ENCODE data around the gene ABHD17C. TPM values are rescaled to one million over a fixed set of nuclear protein-coding genes. Genes with fewer than 3 reads are reported as not detected.

ABHD17C gene
- total RNA-seq, 1 experiment from 2014 or later = 11.9 TPM

DNA sequence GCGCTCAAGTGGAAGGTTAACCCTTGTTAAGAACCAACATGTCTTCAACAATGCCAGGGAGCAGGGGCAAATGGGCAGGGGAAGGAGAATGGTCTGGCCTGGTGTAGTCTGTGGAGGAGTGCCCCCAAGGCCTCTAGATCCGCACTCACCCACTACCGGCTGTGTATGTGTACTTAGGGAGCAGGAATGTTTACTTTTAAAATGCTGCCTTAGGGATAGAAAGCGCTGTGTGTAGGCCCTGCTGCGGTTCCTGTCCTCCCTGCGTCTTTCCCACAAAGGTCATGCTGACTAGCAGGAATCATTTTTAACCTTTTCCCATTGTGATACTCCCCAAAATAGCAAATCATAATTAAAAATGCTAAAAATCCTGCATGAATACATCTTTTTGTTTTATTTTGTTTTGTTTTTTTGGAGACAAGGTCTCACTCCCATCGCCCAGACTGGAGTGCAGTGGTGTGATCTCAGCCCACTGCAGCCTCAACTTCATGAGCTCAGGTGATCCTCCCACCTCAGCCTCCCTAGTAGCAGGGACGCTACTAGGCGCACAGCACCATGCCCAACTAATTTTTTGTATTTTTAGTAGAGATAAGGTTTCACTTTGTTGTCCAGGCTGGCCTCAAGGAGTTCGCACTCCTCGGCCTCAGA, 48.2 kb downstream of the ABHD17C start:
- CTCF ChIA-PET = interaction anchor here (0.5 to 0.8 kb wide), 2 partner anchors 78 to 1845 kb away, joined by 3 to 4 read pairs; no protein-coding TSS in a partner anchor
- no peak for DNase-seq (ENCODE audit: unreplicated experiment)
- POLR2A ChIA-PET = no interaction called here

DNA sequence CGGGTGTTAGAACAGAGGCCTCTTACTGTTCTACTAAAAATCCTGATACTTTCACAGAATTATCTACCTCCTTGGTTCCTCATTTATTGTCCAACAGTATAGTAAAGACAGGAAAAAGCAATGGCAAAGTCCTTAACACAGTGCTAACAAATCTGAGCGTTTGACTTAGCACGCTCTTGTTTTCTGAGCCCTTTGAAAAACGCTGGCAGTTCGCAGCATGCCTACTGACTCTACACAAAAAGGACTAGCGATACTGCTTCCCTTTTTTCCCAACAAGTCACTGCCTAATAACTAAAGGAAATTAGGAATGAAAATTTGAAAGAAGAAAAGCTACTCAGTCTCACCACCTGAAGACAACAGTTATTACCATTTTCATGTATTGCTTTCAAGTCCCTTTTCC, 49.3 kb downstream of the ABHD17C start:
- intact Hi-C loops (cut with micrococcal nuclease) = no loop called here
- no peak for DNase-seq (ENCODE audit: unreplicated experiment)
- TF ChIP-seq, protein P1, sequence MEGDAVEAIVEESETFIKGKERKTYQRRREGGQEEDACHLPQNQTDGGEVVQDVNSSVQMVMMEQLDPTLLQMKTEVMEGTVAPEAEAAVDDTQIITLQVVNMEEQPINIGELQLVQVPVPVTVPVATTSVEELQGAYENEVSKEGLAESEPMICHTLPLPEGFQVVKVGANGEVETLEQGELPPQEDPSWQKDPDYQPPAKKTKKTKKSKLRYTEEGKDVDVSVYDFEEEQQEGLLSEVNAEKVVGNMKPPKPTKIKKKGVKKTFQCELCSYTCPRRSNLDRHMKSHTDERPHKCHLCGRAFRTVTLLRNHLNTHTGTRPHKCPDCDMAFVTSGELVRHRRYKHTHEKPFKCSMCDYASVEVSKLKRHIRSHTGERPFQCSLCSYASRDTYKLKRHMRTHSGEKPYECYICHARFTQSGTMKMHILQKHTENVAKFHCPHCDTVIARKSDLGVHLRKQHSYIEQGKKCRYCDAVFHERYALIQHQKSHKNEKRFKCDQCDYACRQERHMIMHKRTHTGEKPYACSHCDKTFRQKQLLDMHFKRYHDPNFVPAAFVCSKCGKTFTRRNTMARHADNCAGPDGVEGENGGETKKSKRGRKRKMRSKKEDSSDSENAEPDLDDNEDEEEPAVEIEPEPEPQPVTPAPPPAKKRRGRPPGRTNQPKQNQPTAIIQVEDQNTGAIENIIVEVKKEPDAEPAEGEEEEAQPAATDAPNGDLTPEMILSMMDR (IDR thresholded peaks at IDR 0.05; ENCODE audit: unreplicated experiment) = no peak
- H3K36me3 Mint-ChIP-seq (ENCODE audit: insufficient read depth, unreplicated experiment) = peaks cover 6% of the 10 kb centered on the region
- BruUV-seq (replicated peaks) = no TSS peak
- H3K4me3 Mint-ChIP-seq (ENCODE audit: unreplicated experiment) = no peak overlapping the region
- ChIA-PET CTCF (interaction anchor here (0.6 to 0.8 kb wide), 3 partner anchors 35 to 1844 kb away, joined by 3 to 4 read pairs (median 3); no protein-coding TSS in a partner anchor), POLR2A (interaction anchor here (1.3 kb wide), 1 partner anchor 48 kb away, joined by 9 read pairs; the partner anchor contains the start of gene ABHD17C)
- peaks cover 17% of the 10 kb centered on the region for H3K4me1 Mint-ChIP-seq (ENCODE audit: insufficient read depth, unreplicated experiment)
- no peak overlapping the region for H3K27ac Mint-ChIP-seq (ENCODE audit: low read depth, unreplicated experiment)
- H3K9me3 Mint-ChIP-seq (ENCODE audit: unreplicated experiment) = peaks cover 8% of the 10 kb centered on the region
- H3K27me3 Mint-ChIP-seq (ENCODE audit: insufficient read depth, unreplicated experiment) = no peaks in the 10 kb centered on the region

More for the DNA sequence above, 48.2 kb downstream of the ABHD17C start:
- TF ChIP-seq, protein P1 (IDR thresholded peaks at IDR 0.05; ENCODE audit: unreplicated experiment) = no peak
- intact Hi-C loops (cut with micrococcal nuclease) = no loop called here
- H3K27ac Mint-ChIP-seq (ENCODE audit: low read depth, unreplicated experiment) = no peak overlapping the region
- peaks cover 3% of the 10 kb centered on the region for H3K36me3 Mint-ChIP-seq (ENCODE audit: insufficient read depth, unreplicated experiment)
- no peaks in the 10 kb centered on the region for H3K27me3 Mint-ChIP-seq (ENCODE audit: insufficient read depth, unreplicated experiment)
- H3K4me3 Mint-ChIP-seq (ENCODE audit: unreplicated experiment) = no peak overlapping the region
- H3K9me3 Mint-ChIP-seq (ENCODE audit: unreplicated experiment) = peaks cover 8% of the 10 kb centered on the region
- no TSS peak for BruUV-seq (replicated peaks)
- peaks cover 17% of the 10 kb centered on the region for H3K4me1 Mint-ChIP-seq (ENCODE audit: insufficient read depth, unreplicated experiment)

DNA sequence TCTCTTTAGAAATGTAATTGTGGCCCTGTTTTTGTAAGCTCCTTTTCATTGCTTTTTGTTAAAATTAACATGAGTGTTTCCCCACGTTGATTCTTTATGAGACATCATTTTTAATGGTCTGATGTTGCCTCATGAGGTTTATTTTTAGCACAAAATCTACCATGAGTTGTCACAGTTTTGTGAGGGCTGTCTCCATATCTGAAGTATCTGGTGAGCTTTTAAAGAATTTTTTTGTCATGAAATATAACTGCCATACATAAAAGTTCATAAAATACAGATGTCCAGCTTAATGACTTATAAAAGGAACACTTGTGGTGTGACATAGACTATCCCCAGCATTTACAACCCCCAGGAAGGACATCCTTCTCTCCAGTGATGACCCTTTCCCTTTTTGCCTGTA, 49.7 kb downstream of the ABHD17C start:
- H3K4me1 Mint-ChIP-seq (ENCODE audit: insufficient read depth, unreplicated experiment) = peaks cover 14% of the 10 kb centered on the region
- no peak overlapping the region for H3K27ac Mint-ChIP-seq (ENCODE audit: low read depth, unreplicated experiment)
- no peak for DNase-seq (ENCODE audit: unreplicated experiment)
- TF ChIP-seq, protein P1 (IDR thresholded peaks at IDR 0.05; ENCODE audit: unreplicated experiment) = no peak
- intact Hi-C loops (cut with micrococcal nuclease) = no loop called here
- POLR2A ChIA-PET = interaction anchor here (1.3 kb wide), 1 partner anchor 49 kb away, joined by 9 read pairs; the partner anchor contains the start of gene ABHD17C
- CTCF ChIA-PET = interaction anchor here (0.8 kb wide), 1 partner anchor 36 kb away, joined by 3 read pairs; no protein-coding TSS in a partner anchor
- no TSS peak for BruUV-seq (replicated peaks)
- H3K9me3 Mint-ChIP-seq (ENCODE audit: unreplicated experiment) = peaks cover 8% of the 10 kb centered on the region
- H3K27me3 Mint-ChIP-seq (ENCODE audit: insufficient read depth, unreplicated experiment) = no peaks in the 10 kb centered on the region
- peaks cover 6% of the 10 kb centered on the region for H3K36me3 Mint-ChIP-seq (ENCODE audit: insufficient read depth, unreplicated experiment)
- no peak overlapping the region for H3K4me3 Mint-ChIP-seq (ENCODE audit: unreplicated experiment)

DNA sequence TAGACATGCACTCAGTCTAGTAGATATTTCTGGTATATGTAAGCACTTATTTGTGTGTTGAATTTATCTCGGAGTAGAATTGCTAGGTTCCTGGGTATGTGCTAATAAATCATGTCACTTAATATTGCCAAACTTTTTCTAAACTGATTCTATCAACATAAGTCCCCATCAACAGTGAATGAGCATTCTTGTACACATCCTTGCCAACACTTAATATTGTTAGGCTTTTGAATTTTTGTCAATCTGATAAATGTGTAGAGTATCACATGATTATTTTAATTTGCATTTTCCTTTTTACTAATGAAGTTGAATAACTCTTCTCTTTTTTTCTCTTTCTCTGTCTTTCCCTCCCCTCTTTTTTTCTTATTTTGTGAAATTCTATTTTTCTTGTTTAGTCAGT, 50.8 kb downstream of the ABHD17C start:
- no peak for DNase-seq (ENCODE audit: unreplicated experiment)
- ChIA-PET POLR2A (no interaction called here), CTCF (no interaction called here)
- H3K27ac Mint-ChIP-seq (ENCODE audit: low read depth, unreplicated experiment) = no peak overlapping the region
- no peak overlapping the region for H3K4me3 Mint-ChIP-seq (ENCODE audit: unreplicated experiment)
- BruUV-seq (replicated peaks) = no TSS peak
- peaks cover 11% of the 10 kb centered on the region for H3K4me1 Mint-ChIP-seq (ENCODE audit: insufficient read depth, unreplicated experiment)
- no peaks in the 10 kb centered on the region for H3K27me3 Mint-ChIP-seq (ENCODE audit: insufficient read depth, unreplicated experiment)
- intact Hi-C loops (cut with micrococcal nuclease) = no loop called here
- peaks cover 8% of the 10 kb centered on the region for H3K9me3 Mint-ChIP-seq (ENCODE audit: unreplicated experiment)
- TF ChIP-seq, protein P1 (IDR thresholded peaks at IDR 0.05; ENCODE audit: unreplicated experiment) = no peak
- peaks cover 6% of the 10 kb centered on the region for H3K36me3 Mint-ChIP-seq (ENCODE audit: insufficient read depth, unreplicated experiment)

All from MCF 10A (cell line).